GM10248 (cell line): ENCODE measurements around the gene CHMP6.

ENCODE experiments used
- CTCF ChIA-PET: fragments of 300-600 bp; sonication (Branson Sonifier 250); formaldehyde crosslinking; extraction: SDS; loops from one replicate; lab custom pipeline; 2021; ENCODE audit warnings: antibody characterized with exemption; lab: Yijun Ruan, JAX
- POLR2A ChIA-PET: fragments of 350-650 bp; sonication (Branson Sonifier 250); formaldehyde crosslinking; extraction: SDS; loops from one replicate; lab custom pipeline; 2020; ENCODE audit warnings: antibody characterized with exemption; lab: Yijun Ruan, JAX
- DNase-seq: peaks from one replicate; pipeline ENCODE4 v3.0.0; 2012; ENCODE audit errors: extremely low spot score
- CTCF ChIP-seq: IDR thresholded peaks from 2 replicates; pipeline ENCODE4 v1.5.1; 2012; ENCODE audit warnings: mild to moderate bottlenecking, low read depth; ENCODE audit errors: extremely low read depth, missing control alignments, control extremely low read depth

The CHMP6 gene

GRCh38 chr17:80962356-80963329 lies 29.0 kb upstream of the CHMP6 start:
- DNase-seq = no peak
- no peak for TF ChIP-seq CTCF
- ChIA-PET POLR2A (no interaction called here), CTCF (no interaction called here)

GRCh38 chr17:80963812-80964543 lies 27.7 kb upstream of the CHMP6 start:
- ChIA-PET POLR2A (no interaction called here), CTCF (no interaction called here)
- no peak for DNase-seq
- no peak for TF ChIP-seq CTCF

- no peak for TF ChIP-seq CTCF
- DNase-seq = no peak
- CTCF ChIA-PET = no interaction called here
- POLR2A ChIA-PET = no interaction called here
Measured at GRCh38 chr17:80964544-80964856, 27.1 kb upstream of the CHMP6 start.

- POLR2A ChIA-PET = no interaction called here
- CTCF ChIA-PET = interaction anchor here (1.1 kb wide), 1 partner anchor 537 kb away, joined by 6 read pairs; no protein-coding TSS in a partner anchor
- DNase-seq = no peak
- TF ChIP-seq CTCF = no peak
Measured at GRCh38 chr17:80964859-80965580, 26.6 kb upstream of the CHMP6 start.

GRCh38 chr17:80965606-80966005 lies 26.0 kb upstream of the CHMP6 start:
- no peak for DNase-seq
- ChIA-PET POLR2A (no interaction called here), CTCF (interaction anchor here (1.1 kb wide), 1 partner anchor 538 kb away, joined by 6 read pairs; no protein-coding TSS in a partner anchor)
- no peak for TF ChIP-seq CTCF

- no peak for DNase-seq
- no peak for TF ChIP-seq CTCF
- CTCF ChIA-PET = interaction anchor here (1.0 kb wide), 1 partner anchor 540 kb away, joined by 4 read pairs; no protein-coding TSS in a partner anchor
- POLR2A ChIA-PET = no interaction called here
Measured at GRCh38 chr17:80967404-80967872, 24.2 kb upstream of the CHMP6 start.
